Left lung (tissue), 10 donors: ENCODE results near the gene TFCP2L1. TPM values are rescaled to one million over a fixed set of nuclear protein-coding genes. Genes with fewer than 3 reads are reported as not detected.

Experiments used
- ATAC-seq: fragments of 200-7000 bp; cut with Tn5 transposase; one replicate; pipeline ENCODE4 v1.9.1; 2020; ENCODE audit warnings: moderate library complexity
- DNase-seq, 4 donors: peaks; one replicate each; pipeline ENCODE4 v3.0.0-alpha.2; 2013 to 2020
- H3K27ac ChIP-seq, 2 donors: fragments of 200-600 bp; sonication (generic) in 1 of 2; one replicate each; pipeline versions ENCODE4 v1.5.0 to v1.8.0; 2020 to 2021
- H3K27me3 ChIP-seq, 2 donors: fragments of 200-600 bp; sonication (generic) in 1 of 2; one replicate each; pipeline versions ENCODE4 v1.5.0 to v1.8.0; 2020 to 2021
- H3K36me3 ChIP-seq, 2 donors: fragments of 200-600 bp; sonication (generic) in 1 of 2; one replicate each; pipeline versions ENCODE4 v1.5.0 to v1.8.0; 2020 to 2021
- H3K4me1 ChIP-seq, 2 donors: fragments of 200-600 bp; one replicate each; pipeline ENCODE4 v1.8.0; 2021
- H3K4me3 ChIP-seq, 2 donors: fragments of 200-600 bp; sonication (generic) in 1 of 2; one replicate each; pipeline versions ENCODE4 v1.5.0 to v1.8.0; 2020 to 2021; ENCODE audit warnings: mild to moderate bottlenecking in 1 of 2
- H3K9me3 ChIP-seq, 2 donors: fragments of 200-600 bp; sonication (generic) in 1 of 2; one replicate each; pipeline versions ENCODE4 v1.5.0 to v1.8.0; 2020 to 2021
- intact Hi-C, 2 donors: fragments of 100-400 bp; cut with DNase I; formaldehyde crosslinking; loops; one replicate each; pipeline versions ENCODE4 v1.11.2 to v1.14.2; 2022
- polyA plus RNA-seq, 6 donors: library from polyadenylated mRNA; unstranded; fragments of 120-200 nt; gene quantifications; one replicate each; pipeline ENCODE4 v1.2.1, GENCODE V29; 2013; ENCODE audit not compliant: insufficient read length in 6 of 6
- total RNA-seq, 2 donors: library from RNA; stranded (reverse); fragmentation: NEBNext Ultra II Directional; extraction: Animal tissue kit (Norgen Biotek cat#: 25700); gene quantifications; one replicate each; pipeline ENCODE4 v1.2.1, GENCODE V29; 2021
- TF ChIP-seq, protein P1 (sequence below), 2 donors: fragments of 200-600 bp; sonication (generic) in 1 of 2; IDR thresholded peaks; one replicate each; pipeline versions ENCODE4 v1.5.0 to v1.8.0; 2021; ENCODE audit warnings: antibody characterized with exemption in 2 of 2
- donor health status: DM: no; HTN: yes; CAD: no.
- donor health status: DM: no; HTN: no; CAD: no.

The TFCP2L1 gene
- total and polyA plus RNA-seq, 8 donors, result 3.5 to 32.5 (median 4.6) TPM

DNA sequence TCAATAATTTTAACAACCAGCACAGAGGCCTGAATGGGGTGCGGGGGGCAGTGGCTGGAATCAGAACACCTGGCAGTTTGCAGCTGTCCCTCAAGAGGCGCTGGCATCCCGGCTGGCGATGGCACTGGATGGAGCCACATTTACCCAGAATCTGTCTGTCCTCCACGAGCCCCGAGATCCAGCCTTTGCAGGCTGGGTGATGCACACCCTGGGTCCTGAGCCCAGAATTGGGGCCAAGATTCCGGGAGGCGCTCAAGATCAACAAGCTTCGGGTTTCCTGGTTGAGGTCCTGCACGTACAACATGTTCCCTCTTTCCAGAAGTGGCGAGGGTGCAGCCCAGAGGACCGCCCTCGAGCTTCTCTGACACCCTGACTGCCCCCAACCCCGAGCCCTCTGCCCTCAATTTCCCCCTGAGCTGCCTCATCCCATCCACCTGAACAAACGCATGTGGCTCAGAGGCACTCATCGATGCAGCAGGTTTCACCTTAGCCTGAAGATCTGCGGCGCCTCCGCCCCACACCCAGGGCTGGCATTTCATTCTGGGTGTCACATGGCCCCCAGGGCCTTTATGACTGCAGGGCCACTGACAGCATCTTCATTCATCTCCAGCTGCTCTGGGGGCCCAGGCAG, 97.5 kb downstream of the TFCP2L1 start:
- ATAC-seq (no peak), DNase-seq (no peak)
- Histone ChIP-seq H3K36me3 (no peaks in the 10 kb centered on the region), H3K27me3 (no peaks in the 10 kb centered on the region), H3K9me3 (no peaks in the 10 kb centered on the region), H3K4me3 (no peak overlapping the region), H3K4me1 (peaks cover 0 to 20% of the 10 kb centered on the region in 2 donors), H3K27ac (no peak overlapping the region)
- intact Hi-C loops, result no loop called here
- TF ChIP-seq, protein P1, sequence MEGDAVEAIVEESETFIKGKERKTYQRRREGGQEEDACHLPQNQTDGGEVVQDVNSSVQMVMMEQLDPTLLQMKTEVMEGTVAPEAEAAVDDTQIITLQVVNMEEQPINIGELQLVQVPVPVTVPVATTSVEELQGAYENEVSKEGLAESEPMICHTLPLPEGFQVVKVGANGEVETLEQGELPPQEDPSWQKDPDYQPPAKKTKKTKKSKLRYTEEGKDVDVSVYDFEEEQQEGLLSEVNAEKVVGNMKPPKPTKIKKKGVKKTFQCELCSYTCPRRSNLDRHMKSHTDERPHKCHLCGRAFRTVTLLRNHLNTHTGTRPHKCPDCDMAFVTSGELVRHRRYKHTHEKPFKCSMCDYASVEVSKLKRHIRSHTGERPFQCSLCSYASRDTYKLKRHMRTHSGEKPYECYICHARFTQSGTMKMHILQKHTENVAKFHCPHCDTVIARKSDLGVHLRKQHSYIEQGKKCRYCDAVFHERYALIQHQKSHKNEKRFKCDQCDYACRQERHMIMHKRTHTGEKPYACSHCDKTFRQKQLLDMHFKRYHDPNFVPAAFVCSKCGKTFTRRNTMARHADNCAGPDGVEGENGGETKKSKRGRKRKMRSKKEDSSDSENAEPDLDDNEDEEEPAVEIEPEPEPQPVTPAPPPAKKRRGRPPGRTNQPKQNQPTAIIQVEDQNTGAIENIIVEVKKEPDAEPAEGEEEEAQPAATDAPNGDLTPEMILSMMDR (IDR thresholded peaks at IDR 0.05), result no peak

DNA sequence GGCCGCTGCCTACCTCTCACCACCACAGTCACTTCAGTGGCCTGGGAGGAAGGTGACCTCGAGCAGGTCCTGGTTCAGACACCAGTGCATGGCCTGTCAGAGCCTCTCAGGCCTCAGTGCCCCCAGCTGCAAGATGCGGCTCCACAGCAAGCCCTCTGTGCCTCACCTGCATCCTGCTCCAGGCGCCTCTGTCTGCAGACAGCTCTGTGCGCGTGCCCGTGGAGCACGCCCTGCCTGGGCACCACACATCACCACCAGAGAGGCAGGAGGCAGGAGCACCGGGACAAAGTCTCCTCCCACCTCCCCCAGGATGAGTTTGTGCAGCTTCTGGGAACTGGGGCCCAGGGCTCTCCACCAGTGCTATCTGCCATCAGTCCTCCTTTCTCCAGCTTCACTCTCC, 98.7 kb downstream of the TFCP2L1 start:
- Histone ChIP-seq H3K36me3 (no peaks in the 10 kb centered on the region), H3K4me1 (peaks cover 0 to 20% of the 10 kb centered on the region in 2 donors), H3K4me3 (no peak overlapping the region), H3K27ac (no peak overlapping the region), H3K9me3 (no peaks in the 10 kb centered on the region), H3K27me3 (no peaks in the 10 kb centered on the region)
- DNase-seq (no peak), ATAC-seq (no peak)
- intact Hi-C loops, result no loop called here
- TF ChIP-seq, protein P1 (IDR thresholded peaks at IDR 0.05), result no peak

DNA sequence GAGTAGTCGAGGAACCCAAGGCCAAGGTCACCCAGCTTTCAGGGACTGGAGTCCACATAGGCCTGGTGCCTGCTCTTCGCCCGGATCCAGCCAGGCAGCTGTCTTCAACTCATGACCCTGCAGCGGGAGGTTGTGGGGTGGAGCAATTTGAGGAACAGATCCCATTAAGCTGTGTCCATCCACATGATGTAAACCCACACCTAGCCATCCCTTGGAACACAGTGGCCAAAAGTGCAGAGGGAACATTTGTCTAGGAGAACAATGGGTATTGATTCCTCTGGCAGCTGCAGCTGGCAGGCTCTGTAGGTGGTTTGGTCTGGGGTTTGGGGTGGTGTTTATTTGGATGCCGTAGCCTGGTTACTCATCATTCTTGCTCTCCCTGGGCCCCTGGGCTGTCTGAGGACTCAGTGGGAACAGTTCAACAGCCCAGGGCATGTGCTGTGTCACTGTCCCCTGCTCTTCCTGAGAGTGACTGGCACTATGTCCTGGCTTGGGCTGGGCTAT, 99.4 kb downstream of the TFCP2L1 start:
- no peak for ATAC-seq
- no peak overlapping the region for H3K27ac ChIP-seq
- H3K9me3 ChIP-seq, result no peaks in the 10 kb centered on the region
- peaks cover 0 to 20% of the 10 kb centered on the region in 2 donors for H3K4me1 ChIP-seq
- DNase-seq, result no peak
- H3K4me3 ChIP-seq, result no peak overlapping the region
- TF ChIP-seq, protein P1 (IDR thresholded peaks at IDR 0.05), result no peak
- H3K36me3 ChIP-seq, result no peaks in the 10 kb centered on the region
- intact Hi-C loops, result no loop called here
- no peaks in the 10 kb centered on the region for H3K27me3 ChIP-seq

DNA sequence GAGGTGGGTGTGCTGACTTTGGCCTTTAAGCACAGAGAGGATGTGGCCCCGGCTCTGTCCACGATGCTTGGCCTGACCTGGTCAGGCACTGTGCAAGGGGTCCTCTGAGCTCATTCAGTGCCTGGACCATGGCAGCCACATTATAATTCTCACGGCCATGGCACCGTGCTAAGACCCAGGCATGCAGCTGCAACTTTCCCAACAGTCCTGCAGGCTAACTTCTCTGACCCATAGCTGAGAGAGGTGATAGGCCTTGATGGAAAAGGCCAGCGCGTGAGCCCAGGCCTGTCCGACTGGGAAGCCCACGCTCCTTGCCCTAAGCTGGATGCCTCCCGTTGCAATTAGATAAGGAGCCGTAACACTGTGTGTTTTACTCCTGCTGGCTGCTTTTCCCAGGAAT, 99.9 kb downstream of the TFCP2L1 start:
- H3K9me3 ChIP-seq, result no peaks in the 10 kb centered on the region
- no peak overlapping the region for H3K4me3 ChIP-seq
- no peaks in the 10 kb centered on the region for H3K27me3 ChIP-seq
- ATAC-seq (no peak), DNase-seq (no peak)
- no peaks in the 10 kb centered on the region for H3K36me3 ChIP-seq
- no peak overlapping the region for H3K27ac ChIP-seq
- H3K4me1 ChIP-seq, result peaks cover 0 to 19% of the 10 kb centered on the region in 2 donors
- TF ChIP-seq, protein P1 (IDR thresholded peaks at IDR 0.05), result no peak
- intact Hi-C loops, result no loop called here

DNA sequence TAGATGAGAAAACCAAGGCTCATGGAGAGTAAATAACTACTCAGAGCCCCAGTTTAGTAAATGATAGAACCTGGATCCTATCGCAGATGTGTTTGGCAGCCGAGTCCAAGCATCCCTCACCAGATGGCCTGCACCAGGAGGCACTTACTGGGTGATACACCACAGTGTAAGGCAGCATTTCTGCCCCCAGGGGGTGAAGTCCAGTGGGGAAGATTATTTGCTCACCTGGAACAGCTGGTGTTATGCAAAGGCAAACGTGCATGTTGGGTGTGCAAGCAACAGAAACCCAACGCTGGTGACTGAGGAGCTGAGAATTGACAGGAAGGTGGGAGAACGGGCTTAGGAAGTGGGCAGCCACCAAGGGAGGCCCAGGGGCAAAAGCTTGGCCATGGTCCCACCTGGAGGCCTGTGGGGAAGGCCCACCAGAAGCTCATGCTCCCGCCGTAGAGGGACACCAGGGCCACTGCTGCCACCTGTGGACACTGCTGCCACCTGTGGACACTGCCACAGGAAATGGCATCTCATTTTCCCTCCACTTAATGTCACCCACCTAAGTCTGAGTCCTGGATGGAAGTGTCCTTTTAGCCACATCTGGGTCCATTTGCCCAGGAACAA, 100.6 kb downstream of the TFCP2L1 start:
- TF ChIP-seq, protein P1 (IDR thresholded peaks at IDR 0.05), result no peak
- no peak overlapping the region for H3K4me3 ChIP-seq
- no peak for ATAC-seq
- no peaks in the 10 kb centered on the region for H3K27me3 ChIP-seq
- no peaks in the 10 kb centered on the region for H3K9me3 ChIP-seq
- intact Hi-C loops, result no loop called here
- H3K27ac ChIP-seq, result no peak overlapping the region
- DNase-seq, result no peak
- no peaks in the 10 kb centered on the region for H3K36me3 ChIP-seq
- peaks cover 0 to 12% of the 10 kb centered on the region in 2 donors for H3K4me1 ChIP-seq
